Lower leg skin (tissue), 3 donors: ENCODE measurements around the gene ZFYVE27.

Experiments
- POLR2A ChIP-seq, 2 donors: fragments of 450-650 bp; IDR thresholded peaks; one replicate each; pipeline ENCODE4 v1.6.1; 2016 to 2017; ENCODE audit warnings: antibody characterized with exemption in 2 of 2, mild to moderate bottlenecking in 1 of 2, moderate library complexity in 1 of 2
- TF ChIP-seq, protein P1 (sequence below), 3 donors: fragments of 450-650 bp; IDR thresholded peaks; one replicate each; pipeline ENCODE4 v1.5.1; 2016; ENCODE audit warnings: antibody characterized with exemption in 3 of 3, mild to moderate bottlenecking in 3 of 3, moderate library complexity in 2 of 3

GRCh38 chr10:97801422-97801821, 64.5 kb downstream of the ZFYVE27 start:
- TF ChIP-seq, protein P1, sequence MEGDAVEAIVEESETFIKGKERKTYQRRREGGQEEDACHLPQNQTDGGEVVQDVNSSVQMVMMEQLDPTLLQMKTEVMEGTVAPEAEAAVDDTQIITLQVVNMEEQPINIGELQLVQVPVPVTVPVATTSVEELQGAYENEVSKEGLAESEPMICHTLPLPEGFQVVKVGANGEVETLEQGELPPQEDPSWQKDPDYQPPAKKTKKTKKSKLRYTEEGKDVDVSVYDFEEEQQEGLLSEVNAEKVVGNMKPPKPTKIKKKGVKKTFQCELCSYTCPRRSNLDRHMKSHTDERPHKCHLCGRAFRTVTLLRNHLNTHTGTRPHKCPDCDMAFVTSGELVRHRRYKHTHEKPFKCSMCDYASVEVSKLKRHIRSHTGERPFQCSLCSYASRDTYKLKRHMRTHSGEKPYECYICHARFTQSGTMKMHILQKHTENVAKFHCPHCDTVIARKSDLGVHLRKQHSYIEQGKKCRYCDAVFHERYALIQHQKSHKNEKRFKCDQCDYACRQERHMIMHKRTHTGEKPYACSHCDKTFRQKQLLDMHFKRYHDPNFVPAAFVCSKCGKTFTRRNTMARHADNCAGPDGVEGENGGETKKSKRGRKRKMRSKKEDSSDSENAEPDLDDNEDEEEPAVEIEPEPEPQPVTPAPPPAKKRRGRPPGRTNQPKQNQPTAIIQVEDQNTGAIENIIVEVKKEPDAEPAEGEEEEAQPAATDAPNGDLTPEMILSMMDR (IDR thresholded peaks at IDR 0.05): no peak
- no peak for TF ChIP-seq POLR2A (IDR thresholded peaks at IDR 0.05)
